H1 (cell line): ENCODE measurements around the gene AFF1. TPM values are rescaled to one million over a fixed set of nuclear protein-coding genes. Genes with fewer than 3 reads are reported as not detected.

ENCODE experiments used
- CTCF ChIA-PET: fragments of 300-600 bp; sonication (Branson Sonifier 250); formaldehyde crosslinking; loops from one replicate; lab custom pipeline; 2021; ENCODE audit not compliant: partially characterized antibody; lab: Charles Lee
- POLR2A ChIA-PET: fragments of 300-600 bp; sonication (Branson Sonifier 250); formaldehyde crosslinking; loops from one replicate; lab custom pipeline; 2021; ENCODE audit warnings: inconsistent platforms; ENCODE audit not compliant: partially characterized antibody; lab: Charles Lee
- DNase-seq, 2 experiments: peaks; one replicate each; pipeline versions ENCODE4 v3.0.0 to v3.0.0-alpha.2; 2010 to 2022; ENCODE audit warnings: low spot score in 2 of 2, low read depth in 1 of 2, mixed read lengths in 1 of 2
- FAIRE-seq: peaks from 2 replicates; lab custom pipeline; 2011; peaks lifted over from hg19 to GRCh38; lab: Jason Lieb, UNC
- H2AFZ ChIP-seq: 2 replicates; pipeline ENCODE4 v1.8.1; 2012; ENCODE audit warnings: low read length, inconsistent platforms
- H2AK5ac ChIP-seq: 2 replicates; pipeline ENCODE4 v1.6.1; 2013; ENCODE audit warnings: low read depth, low read length
- H2BK120ac ChIP-seq: replicated peaks from 2 replicates; pipeline ENCODE3; 2013; ENCODE audit warnings: low read depth, low read length, inconsistent platforms
- H2BK12ac ChIP-seq: 2 replicates; pipeline ENCODE4 v1.6.1; 2013; ENCODE audit warnings: low read depth, low read length
- H2BK15ac ChIP-seq: 2 replicates; pipeline ENCODE4 v1.6.1; 2013; ENCODE audit warnings: low read length
- H2BK20ac ChIP-seq: 2 replicates; pipeline ENCODE4 v1.6.1; 2013; ENCODE audit warnings: low read length
- H2BK5ac ChIP-seq: 2 replicates; pipeline ENCODE4 v1.6.1; 2013; ENCODE audit warnings: low read depth, low read length
- H3K14ac ChIP-seq: 2 replicates; pipeline ENCODE4 v1.6.1; 2013; ENCODE audit warnings: inconsistent platforms; ENCODE audit not compliant: insufficient read length
- H3K18ac ChIP-seq: 2 replicates; pipeline ENCODE4 v1.6.1; 2013; ENCODE audit warnings: low read length; ENCODE audit errors: extremely low read depth
- H3K23ac ChIP-seq: 2 replicates; pipeline ENCODE4 v1.6.1; 2013; ENCODE audit warnings: inconsistent platforms; ENCODE audit not compliant: insufficient read length
- H3K23me2 ChIP-seq: 2 replicates; pipeline ENCODE4 v1.6.1; 2013; ENCODE audit warnings: low read depth, low read length
- H3K27ac ChIP-seq: 2 replicates; pipeline ENCODE4 v1.6.1; 2011; ENCODE audit warnings: low read depth, low read length, inconsistent platforms
- H3K27me3 ChIP-seq, 4 experiments: replicated peaks in 1 of 4; 1 replicate in 1 of 4; 2 replicates in 3 of 4; pipeline versions ENCODE4 v1.6.1 to v1.8.1; 2011 to 2013; ENCODE audit warnings: low read length in 3 of 4, mild to moderate bottlenecking in 3 of 4, inconsistent platforms in 2 of 4, mixed read lengths in 2 of 4, moderate library complexity in 1 of 4; ENCODE audit not compliant: control insufficient read depth in 3 of 4, insufficient read depth in 3 of 4; ENCODE audit errors: extremely low read depth in 1 of 4
- H3K36me3 ChIP-seq, 4 experiments: 2 replicates each; pipeline versions ENCODE4 v1.6.1 to v1.8.1; 2011 to 2013; ENCODE audit warnings: mild to moderate bottlenecking in 4 of 4, low read length in 3 of 4, moderate library complexity in 2 of 4, control low read depth in 1 of 4, inconsistent platforms in 1 of 4; ENCODE audit not compliant: insufficient read depth in 4 of 4, control insufficient read depth in 2 of 4
- H3K4ac ChIP-seq: replicated peaks from 2 replicates; pipeline ENCODE3; 2013; ENCODE audit warnings: low read length, low read depth, mixed read lengths, inconsistent platforms; ENCODE audit not compliant: insufficient read length
- H3K4me1 ChIP-seq, 4 experiments: replicated peaks in 1 of 4; 1 replicate in 1 of 4; 2 replicates in 3 of 4; pipeline versions ENCODE4 v1.6.1 to v1.8.1; 2011 to 2013; ENCODE audit warnings: low read length in 3 of 4, inconsistent platforms in 2 of 4, mixed read lengths in 1 of 4; ENCODE audit not compliant: insufficient read depth in 4 of 4, control insufficient read depth in 3 of 4
- H3K4me2 ChIP-seq, 2 experiments: 2 replicates each; pipeline versions ENCODE4 v1.6.1 to v1.8.1; 2011 to 2013; ENCODE audit warnings: low read depth in 2 of 2, low read length in 2 of 2, control low read depth in 1 of 2, inconsistent platforms in 1 of 2, mild to moderate bottlenecking in 1 of 2; ENCODE audit not compliant: insufficient read depth in 1 of 2
- H3K4me3 ChIP-seq, 4 experiments: fragments of 200-600, 300-600 bp in 1 of 4; sonication (generic), shearing (Covaris generic), sonication (Bioruptor Twin) in 1 of 4; 2 replicates each; pipeline versions ENCODE4 v1.5.1 to v1.8.1; 2011 to 2016; ENCODE audit warnings: low read length in 4 of 4, low read depth in 3 of 4, control low read depth in 2 of 4, inconsistent platforms in 2 of 4, mild to moderate bottlenecking in 2 of 4, mixed read lengths in 1 of 4, moderate library complexity in 1 of 4; ENCODE audit not compliant: insufficient read depth in 2 of 4; ENCODE audit errors: extremely low read depth in 1 of 4
- H3K56ac ChIP-seq: replicated peaks from 2 replicates; pipeline ENCODE3; 2013; ENCODE audit warnings: low read depth, mild to moderate bottlenecking, mixed read lengths, low read length, inconsistent platforms; ENCODE audit not compliant: insufficient read length
- H3K79me1 ChIP-seq: 2 replicates; pipeline ENCODE4 v1.6.1; 2013; ENCODE audit warnings: low read depth, low read length, control low read depth
- H3K79me2 ChIP-seq, 2 experiments: 2 replicates each; pipeline versions ENCODE4 v1.6.1 to v1.8.1; 2012 to 2013; ENCODE audit warnings: low read length in 2 of 2, mild to moderate bottlenecking in 2 of 2, inconsistent platforms in 1 of 2; ENCODE audit not compliant: insufficient read depth in 2 of 2, control insufficient read depth in 1 of 2
- H3K9ac ChIP-seq, 4 experiments: replicated peaks in 1 of 4; 1 replicate in 1 of 4; 2 replicates in 3 of 4; pipeline versions ENCODE4 v1.6.1 to v1.8.1; 2011 to 2013; ENCODE audit warnings: low read depth in 3 of 4, low read length in 3 of 4, control low read depth in 2 of 4, mild to moderate bottlenecking in 2 of 4, moderate library complexity in 2 of 4, inconsistent platforms in 1 of 4; ENCODE audit errors: extremely low read depth in 1 of 4
- H3K9me3 ChIP-seq, 2 experiments: 2 replicates each; pipeline versions ENCODE4 v1.6.1 to v1.8.1; 2012 to 2013; ENCODE audit warnings: mild to moderate bottlenecking in 2 of 2, moderate library complexity in 2 of 2, control low read depth in 1 of 2, inconsistent platforms in 1 of 2, low read depth in 1 of 2, low read length in 1 of 2, mixed read lengths in 1 of 2; ENCODE audit not compliant: insufficient read depth in 2 of 2
- H4K20me1 ChIP-seq, 2 experiments: replicated peaks in 1 of 2; 2 replicates each; pipeline versions ENCODE3 to v1.8.1; 2011 to 2013; ENCODE audit warnings: inconsistent platforms in 2 of 2, low read length in 2 of 2, mild to moderate bottlenecking in 1 of 2; ENCODE audit not compliant: insufficient read depth in 2 of 2, control insufficient read depth in 1 of 2
- H4K5ac ChIP-seq: 2 replicates; pipeline ENCODE4 v1.6.1; 2013; ENCODE audit warnings: low read length, low read depth, mixed read lengths, inconsistent platforms; ENCODE audit not compliant: insufficient read length
- H4K8ac ChIP-seq: 2 replicates; pipeline ENCODE4 v1.8.0; 2013; ENCODE audit warnings: mild to moderate bottlenecking, moderate library complexity, low read length, inconsistent platforms; ENCODE audit not compliant: insufficient read depth; ENCODE audit errors: extremely low read depth
- H4K91ac ChIP-seq: replicated peaks from 2 replicates; pipeline ENCODE3; 2013; ENCODE audit warnings: low read length, mixed read lengths, inconsistent platforms; ENCODE audit not compliant: insufficient read length
- BRCA1 ChIP-seq: IDR thresholded peaks from 2 replicates; pipeline ENCODE4 v1.6.1; 2012; ENCODE audit warnings: low read depth, low read length, improper control_type of control experiment
- CEBPB ChIP-seq: IDR thresholded peaks from 2 replicates; pipeline ENCODE4 v1.6.1; 2012; ENCODE audit warnings: low read depth, low read length
- CHD2 ChIP-seq: IDR thresholded peaks from 2 replicates; pipeline ENCODE4 v1.6.1; 2012; ENCODE audit warnings: low read length, improper control_type of control experiment
- EP300 ChIP-seq, 2 experiments: IDR thresholded peaks; 1 replicate in 1 of 2; 2 replicates in 1 of 2; pipeline ENCODE4 v1.6.1; 2011 to 2012; ENCODE audit warnings: low read depth in 2 of 2, low read length in 2 of 2, mild to moderate bottlenecking in 2 of 2, borderline replicate concordance in 1 of 2, inconsistent platforms in 1 of 2, moderate library complexity in 1 of 2
- RBBP5 ChIP-seq: IDR thresholded peaks from 2 replicates; pipeline ENCODE4 v1.7.1; 2012; ENCODE audit warnings: low read depth, mild to moderate bottlenecking, inconsistent platforms, low read length, moderate library complexity, borderline replicate concordance
- RFX5 ChIP-seq: IDR thresholded peaks from 2 replicates; pipeline ENCODE4 v1.6.1; 2011; ENCODE audit warnings: low read depth, low read length, improper control_type of control experiment, borderline replicate concordance
- SIRT6 ChIP-seq: IDR thresholded peaks from one replicate; pipeline ENCODE4 v1.7.1; 2012; ENCODE audit warnings: low read length, inconsistent platforms
- SP1 ChIP-seq: IDR thresholded peaks from 2 replicates; pipeline ENCODE4 v1.6.1; 2011; ENCODE audit warnings: low read depth, low read length
- SP4 ChIP-seq: IDR thresholded peaks from 2 replicates; pipeline ENCODE4 v1.6.1; 2012; ENCODE audit warnings: low read length, inconsistent platforms
- TAF1 ChIP-seq: IDR thresholded peaks from 2 replicates; pipeline ENCODE4 v1.6.1; 2011; ENCODE audit warnings: mild to moderate bottlenecking, low read depth, low read length
- TAF7 ChIP-seq: optimal IDR thresholded peaks from 2 replicates; pipeline ENCODE3; 2011; ENCODE audit warnings: low read depth, mild to moderate bottlenecking, inconsistent platforms, low read length, moderate library complexity, borderline replicate concordance
- WGBS, 2 experiments: shearing (Covaris generic) in 1 of 2; methylation state at CpG; one replicate each; pipeline versions ENCODE4 v1.1.6 to v1.1.7; 2013 to 2015; ENCODE audit warnings: low lambda C conversion rate in 2 of 2, mixed read lengths in 2 of 2, inconsistent platforms in 1 of 2, low coverage in 1 of 2, missing lambda C conversion rate in 1 of 2; ENCODE audit not compliant: insufficient replicate concordance in 2 of 2, insufficient coverage in 1 of 2, insufficient read length in 1 of 2; ENCODE audit errors: extremely low coverage in 1 of 2, missing lambda C conversion rate in 1 of 2; 5-methylcytosine and 5-hydroxymethylcytosine counted together
- polyA plus RNA-seq, 7 experiments: library from polyadenylated mRNA; depleted of rRNA in 3 of 7; stranded (reverse) in 5 of 7; unstranded in 2 of 7; fragments of >200 nt in 5 of 7; fragments of 200-250 nt in 2 of 7; gene quantifications; 1 replicate in 5 of 7; 2 replicates in 1 of 7; 4 replicates in 1 of 7; pipeline versions ENCODE4 v1.2.1 to v1.2.3, GENCODE V29; 2011 to 2013; ENCODE audit warnings: missing spikeins in 2 of 7, mixed read lengths in 2 of 7
- total RNA-seq: library from RNA; stranded (reverse); fragmentation: NEBNext Ultra II Directional; extraction: Animal tissue kit (Norgen Biotek cat#: 25700); gene quantifications from 2 replicates; pipeline ENCODE4 v1.2.1, GENCODE V29; 2021

The AFF1 gene
- total and polyA plus RNA-seq, 2 of the 8 experiments (the other 6 are each of a cell fraction or from before 2014, with no cell fraction given): 14.8 to 85.5 TPM

DNA sequence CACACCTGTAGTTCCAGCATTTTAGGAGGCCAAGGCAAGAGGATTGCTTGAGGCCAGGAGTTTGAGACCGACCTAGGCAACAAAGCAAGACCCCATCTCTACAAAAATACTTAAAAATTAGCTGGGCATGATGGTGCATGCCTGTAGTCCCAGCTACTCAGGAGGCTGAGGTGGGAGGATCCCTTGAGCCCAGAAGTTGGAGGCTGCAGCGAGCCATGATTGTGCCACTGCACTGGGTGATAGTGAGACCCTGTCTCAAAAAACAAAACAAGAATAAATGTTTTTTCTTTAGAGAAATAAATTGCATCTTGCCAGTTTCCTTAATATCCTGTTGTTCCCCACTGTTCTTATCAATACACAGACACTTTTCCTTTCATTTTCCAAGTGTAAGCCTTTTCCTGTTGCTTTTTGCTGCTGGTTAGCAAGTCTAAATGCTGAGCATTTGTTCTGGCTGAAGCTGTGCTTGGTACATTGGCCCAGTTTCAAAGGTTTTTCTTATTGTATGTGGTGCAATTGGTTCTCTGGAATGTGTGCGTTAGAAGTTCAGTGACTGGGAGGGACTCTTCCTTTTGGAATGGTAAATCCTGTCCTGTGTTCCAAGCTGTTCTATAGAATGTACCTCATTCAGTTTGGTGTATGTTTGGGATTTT, 98.2 kb downstream of the AFF1 start:
- no peak for DNase-seq
- Histone ChIP-seq H4K20me1 (peaks cover 24 to 31% of the 10 kb centered on the region in 2 experiments), H4K8ac (no peak overlapping the region; the same call in 1 of the 2 replicates), H2BK5ac (peak overlapping the region; percentile 38; the same call in 1 of the 2 replicates), H3K23ac (no peak overlapping the region), H3K18ac (no peak overlapping the region), H2AFZ (no peak overlapping the region), H3K4me2 (no peak overlapping the region), H3K4ac (no peak overlapping the region), H3K79me1 (peaks cover 2% of the 10 kb centered on the region; the same call in 1 of the 2 replicates), H4K91ac (no peak overlapping the region), H3K4me3 (no peak overlapping the region), H3K56ac (no peak overlapping the region), H3K79me2 (peaks cover 9 to 98% of the 10 kb centered on the region in 2 experiments), H2BK120ac (no peak overlapping the region), H4K5ac (peak overlapping the region; percentile 17), H2BK15ac (no peak overlapping the region; the same call in 1 of the 2 replicates), H2BK12ac (no peak overlapping the region), H3K23me2 (peaks cover 2% of the 10 kb centered on the region; the same call in 1 of the 2 replicates), H3K9me3 (no peaks in the 10 kb centered on the region), H3K36me3 (no peaks in the 10 kb centered on the region), H3K4me1 (peaks cover 8 to 27% (median 18%) of the 10 kb centered on the region in 4 experiments; a peak in 6 of 7 replicates), H2BK20ac (no peak overlapping the region), H2AK5ac (no peak overlapping the region), H3K9ac (no peak overlapping the region), H3K27ac (no peak overlapping the region), H3K14ac (no peak overlapping the region), H3K27me3 (no peaks in the 10 kb centered on the region)
- POLR2A ChIA-PET: interaction anchor here (0.7 to 2.2 kb wide), 10 partner anchors 9 to 73 kb away, joined by 3 to 10 read pairs (median 3); no protein-coding TSS in a partner anchor
- CTCF ChIA-PET: interaction anchor here (0.6 to 1.6 kb wide), 6 partner anchors 15 to 170 kb away, joined by 3 to 9 read pairs (median 4); no protein-coding TSS in a partner anchor
- no peak for TF ChIP-seq SIRT6
- TF ChIP-seq CHD2: no peak
- TF ChIP-seq CEBPB: no peak
- no peak for TF ChIP-seq EP300 (IDR thresholded peaks at IDR 0.05; ENCODE audit: borderline replicate concordance in 1 of 2, low read depth in 2 of 2, low read length in 2 of 2)
- no peak for TF ChIP-seq SP1
- TF ChIP-seq SP4: no peak
- no peak for TF ChIP-seq TAF1
- TF ChIP-seq BRCA1: no peak
- no peak for TF ChIP-seq RBBP5
- no peak for TF ChIP-seq TAF7
- TF ChIP-seq RFX5: no peak
- WGBS, 2 experiments: 73% methylated on average over 3 of the region's 3 CpGs; no CpG with 5 or more reads in 1 of the 2 experiments
- FAIRE-seq: no peak
